K562 (cell line): ENCODE data around the gene ZNF691. TPM values are rescaled to one million over a fixed set of nuclear protein-coding genes. Genes with fewer than 3 reads are reported as not detected.

ENCODE experiments used
- CEBPG ChIP-seq, 3 experiments: fragments of 200-800 bp in 1 of 3; sonication (Bioruptor generic) in 1 of 3; sonication (generic) in 1 of 3; formaldehyde crosslinking in 1 of 3; IDR thresholded peaks in 2 of 3; conservative IDR thresholded peaks in 1 of 3; 2 replicates each; pipeline versions ENCODE4 v1.6.1 to v1.8.0; 2016 to 2022; ENCODE audit warnings: missing compliant biosample characterization in 2 of 3, missing genetic modification characterization in 2 of 3, mild to moderate bottlenecking in 1 of 3, missing genetic modification reagents in 1 of 3
- DPF2 ChIP-seq: fragments of 450-650 bp; IDR thresholded peaks from 2 replicates; pipeline ENCODE4 v1.6.1; 2016
- ELF4 ChIP-seq: fragments of 450-650 bp; formaldehyde crosslinking; IDR thresholded peaks from 2 replicates; pipeline ENCODE4 v1.4.0; 2022; ENCODE audit warnings: missing genetic modification characterization
- EP400 ChIP-seq: fragments of 450-650 bp; IDR thresholded peaks from 2 replicates; pipeline ENCODE4 v1.6.1; 2017; ENCODE audit warnings: antibody characterized with exemption, mild to moderate bottlenecking, moderate library complexity
- ESRRA ChIP-seq: fragments of 450-650 bp; IDR thresholded peaks from 2 replicates; pipeline ENCODE4 v1.6.1; 2014; ENCODE audit warnings: low read depth, mild to moderate bottlenecking, moderate library complexity, borderline replicate concordance
- HDAC1 ChIP-seq, 2 experiments: fragments of 450-650 bp; IDR thresholded peaks; 2 replicates each; pipeline ENCODE4 v1.6.1; 2016 to 2017; ENCODE audit warnings: inconsistent platforms in 1 of 2, mild to moderate bottlenecking in 1 of 2, moderate library complexity in 1 of 2
- NFIX ChIP-seq: fragments of 250-450 bp; sonication (Bioruptor Pico); IDR thresholded peaks from 2 replicates; pipeline ENCODE4 v1.4.0; 2020; ENCODE audit warnings: low read depth, mild to moderate bottlenecking, moderate library complexity
- RAD51 ChIP-seq: fragments of 450-650 bp; IDR thresholded peaks from 2 replicates; pipeline ENCODE4 v1.7.1; 2016; ENCODE audit warnings: low read depth, mild to moderate bottlenecking, borderline replicate concordance
- RCOR1 ChIP-seq, 2 experiments: IDR thresholded peaks; 2 replicates each; pipeline ENCODE4 v1.6.1; 2012; ENCODE audit warnings: low read depth in 2 of 2, low read length in 2 of 2, borderline replicate concordance in 1 of 2, improper control_type of control experiment in 1 of 2
- SMARCA4 ChIP-seq: fragments of 450-650 bp; IDR thresholded peaks from 2 replicates; pipeline ENCODE4 v1.6.1; 2016
- SRF ChIP-seq, 2 experiments: fragments of 250-450, 450-650 bp in 1 of 2; sonication (Bioruptor Pico) in 1 of 2; sonication (generic) in 1 of 2; formaldehyde crosslinking; IDR thresholded peaks; 2 replicates each; pipeline versions ENCODE4 v1.5.0 to v1.5.1; 2020 to 2022; ENCODE audit warnings: mild to moderate bottlenecking in 1 of 2, missing genetic modification reagents in 1 of 2
- ZBTB40 ChIP-seq, 2 experiments: fragments of 450-650 bp in 1 of 2; sonication (generic) in 1 of 2; formaldehyde crosslinking in 1 of 2; IDR thresholded peaks; 2 replicates each; pipeline versions ENCODE4 v1.7.1 to v1.9.0; 2016 to 2022; ENCODE audit warnings: inconsistent platforms in 1 of 2, mild to moderate bottlenecking in 1 of 2, missing genetic modification reagents in 1 of 2
- ZNF134 ChIP-seq: fragments of 250-450 bp; sonication (Bioruptor Pico); conservative IDR thresholded peaks from 2 replicates; pipeline ENCODE4 v1.4.0; 2020
- ZNF253 ChIP-seq: fragments of 250-450 bp; sonication (Bioruptor Pico); conservative IDR thresholded peaks from 2 replicates; pipeline ENCODE4 v1.6.1; 2021; ENCODE audit warnings: mild to moderate bottlenecking
- ZNF644 ChIP-seq: fragments of 200-800 bp; sonication (Bioruptor generic); IDR thresholded peaks from 2 replicates; pipeline ENCODE4 v1.6.1; 2016; ENCODE audit warnings: low read depth, missing genetic modification characterization, missing compliant biosample characterization
- polyA plus RNA-seq, 8 experiments: library from polyadenylated mRNA; depleted of rRNA in 4 of 8; stranded (reverse) in 5 of 8; unstranded in 3 of 8; fragments of >200 nt; fragmentation: Nextera tagmentation in 2 of 8; fragmentation: Illumina TruSeq in 1 of 8; extraction: Ambion mirVana in 2 of 8; extraction: Trizol in 1 of 8; gene quantifications; 2 replicates each; pipeline versions ENCODE4 v1.2.1 to v1.2.3, GENCODE V29; 2011 to 2014; ENCODE audit warnings: inconsistent platforms in 1 of 8, missing spikeins in 1 of 8
- total RNA-seq, 7 experiments: library from RNA; depleted of rRNA in 6 of 7; stranded (reverse); fragments of >200 nt in 6 of 7; fragmentation: Illumina TruSeq in 2 of 7; extraction: Trizol in 2 of 7; gene quantifications; 2 replicates each; pipeline versions ENCODE4 v1.2.1 to v1.2.3, GENCODE V29; 2011 to 2021; ENCODE audit warnings: low replicate concordance in 1 of 7
- TF ChIP-seq, protein P1 (sequence below), 2 experiments: fragments of 450-650 bp in 1 of 2; sonication (generic) in 1 of 2; formaldehyde crosslinking in 1 of 2; IDR thresholded peaks in 1 of 2; conservative IDR thresholded peaks in 1 of 2; 2 replicates each; pipeline versions ENCODE4 v1.6.1 to v1.8.1; 2016 to 2023; ENCODE audit warnings: mild to moderate bottlenecking in 2 of 2, moderate library complexity in 2 of 2, inconsistent platforms in 1 of 2, missing genetic modification reagents in 1 of 2

The ZNF691 gene
- total and polyA plus RNA-seq, 9 of the 15 experiments (the other 6 are each of a cell fraction or from before 2014, with no cell fraction given): 10.7 to 30.4 (median 14.8) TPM

GRCh38 chr1:42822800-42823392 is 23.5 kb upstream of the ZNF691 start (continued):
- TF ChIP-seq ZBTB40 (IDR thresholded peaks at IDR 0.05) (0 out of 2 replicates have a peak, but pooled peaks have one; percentile 21), ZBTB40 (CRISPR knock-in tag; IDR thresholded peaks at IDR 0.05) (no peak), ESRRA (peak; percentile 32; the same call in 1 of the 2 replicates), ELF4 (CRISPR knock-in tag) (no peak), ZNF253 (CRISPR knock-in tag) (no peak), SRF (CRISPR knock-in tag; IDR thresholded peaks at IDR 0.05) (no peak), NFIX (no peak), ZNF134 (CRISPR knock-in tag) (0 out of 2 replicates have a peak, but pooled peaks have one; percentile 26), HDAC1 (IDR thresholded peaks at IDR 0.05) (peak in 1 of 2 experiments; percentile 5; a peak in 1 of 4 replicates), EP400 (peak; percentile 25; the same call in 1 of the 2 replicates), SMARCA4 (peak; percentile 78), CEBPG (CRISPR knock-in tag; IDR thresholded peaks at IDR 0.05) (no peak), CEBPG (tag; conservative IDR thresholded peaks at IDR 0.05 in 1 of 2, IDR thresholded peaks at IDR 0.05 in 1 of 2) (peak in 1 of 2 experiments; percentile 46; a peak in 1 of 4 replicates), DPF2 (peak; percentile 78; the same call in 1 of the 2 replicates), RCOR1 (IDR thresholded peaks at IDR 0.05; ENCODE audit: borderline replicate concordance in 1 of 2, low read depth in 2 of 2, low read length in 2 of 2) (0 out of 4 replicates have a peak, but pooled peaks of 1 of the 2 experiments have one; percentile 14), ZNF644 (no peak), RAD51 (no peak)
- TF ChIP-seq, protein P1, sequence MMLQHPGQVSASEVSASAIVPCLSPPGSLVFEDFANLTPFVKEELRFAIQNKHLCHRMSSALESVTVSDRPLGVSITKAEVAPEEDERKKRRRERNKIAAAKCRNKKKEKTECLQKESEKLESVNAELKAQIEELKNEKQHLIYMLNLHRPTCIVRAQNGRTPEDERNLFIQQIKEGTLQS (IDR thresholded peaks at IDR 0.05): peak; percentile 23; the same call in 1 of the 2 replicates
- TF ChIP-seq, protein P1 (CRISPR knock-in tag; conservative IDR thresholded peaks at IDR 0.05): no peak
